HG03103 (cell line): ENCODE data around the gene ARMC12.
"Not testable (repeated sequence)": the region's sequence is repeated elsewhere in the genome, so short reads cannot be mapped to it uniquely, and the experiment has no call there.

Source experiments
- ATAC-seq: cut with Tn5 transposase; IDR thresholded peaks from one replicate; pipeline ENCODE4 v1.9.1; 2021; ENCODE audit warnings: low read depth; ENCODE audit not compliant: unreplicated experiment

The ARMC12 gene

GRCh38 chr6:35733633-35734032 lies 3.2 kb upstream of the ARMC12 start:
- no peak for ATAC-seq

- not testable (repeated sequence) for ATAC-seq
Observed at GRCh38 chr6:35734319-35734718, 2.5 kb upstream of the ARMC12 start.

GRCh38 chr6:35735452-35735851 lies 1.4 kb upstream of the ARMC12 start:
- ATAC-seq, result no peak

- ATAC-seq, result no peak
Observed at GRCh38 chr6:35736253-35736894, 458 bp upstream of the ARMC12 start.

- ATAC-seq, result no peak
Observed at GRCh38 chr6:35737413-35738211, 780 bp downstream of the ARMC12 start.

GRCh38 chr6:35739645-35740524 lies 3.1 kb downstream of the ARMC12 start:
- no peak for ATAC-seq

- ATAC-seq, result no peak
Observed at GRCh38 chr6:35742842-35743241, 6.0 kb downstream of the ARMC12 start.

GRCh38 chr6:35745509-35745908 lies 8.7 kb downstream of the ARMC12 start:
- ATAC-seq, result no peak

GRCh38 chr6:35746516-35746915 lies 9.7 kb downstream of the ARMC12 start:
- no peak for ATAC-seq

- ATAC-seq, result no peak
Observed at GRCh38 chr6:35747877-35748276, 11.0 kb downstream of the ARMC12 start.

- ATAC-seq, result no peak
Observed at GRCh38 chr6:35750557-35750956, 13.7 kb downstream of the ARMC12 start.

GRCh38 chr6:35751594-35751993 lies 14.8 kb downstream of the ARMC12 start:
- no peak for ATAC-seq

- no peak for ATAC-seq
Observed at GRCh38 chr6:35752330-35752729, 15.5 kb downstream of the ARMC12 start.

- no peak for ATAC-seq
Observed at GRCh38 chr6:35754452-35755277, 17.8 kb downstream of the ARMC12 start.

- no peak for ATAC-seq
Observed at GRCh38 chr6:35755278-35755924, 18.6 kb downstream of the ARMC12 start.

GRCh38 chr6:35757456-35758123 lies 20.8 kb downstream of the ARMC12 start:
- no peak for ATAC-seq

GRCh38 chr6:35759426-35759825 lies 22.6 kb downstream of the ARMC12 start:
- ATAC-seq, result no peak

GRCh38 chr6:35765739-35766138 lies 28.9 kb downstream of the ARMC12 start:
- no peak for ATAC-seq

- no peak for ATAC-seq
Observed at GRCh38 chr6:35769211-35769610, 32.4 kb downstream of the ARMC12 start.

GRCh38 chr6:35771343-35771627 lies 34.5 kb downstream of the ARMC12 start:
- ATAC-seq, result no peak
